Ascending aorta (tissue), 2 donors: ENCODE results near the gene FAR1. TPM values are rescaled to one million over a fixed set of nuclear protein-coding genes. Genes with fewer than 3 reads are reported as not detected.
"Not testable (repeated sequence)": the region's sequence is repeated elsewhere in the genome, so short reads cannot be mapped to it uniquely, and the experiment has no call there.

ENCODE experiments used
- DNase-seq, 2 donors: peaks; one replicate each; pipeline ENCODE4 v3.0.0-alpha.2; 2019; ENCODE audit warnings: low spot score in 2 of 2
- H3K27ac ChIP-seq, 2 donors: fragments of 200-600 bp; sonication (generic); one replicate each; pipeline ENCODE4 v1.5.1; 2016 to 2017; ENCODE audit warnings: mild to moderate bottlenecking in 1 of 2
- H3K27me3 ChIP-seq: fragments of 200-600 bp; sonication (generic); one replicate; pipeline ENCODE4 v1.5.1; 2017
- H3K36me3 ChIP-seq, 2 donors: fragments of 200-600 bp; sonication (generic); one replicate each; pipeline ENCODE4 v1.5.1; 2016
- H3K4me1 ChIP-seq, 2 donors: fragments of 200-600 bp; sonication (generic); one replicate each; pipeline ENCODE4 v1.5.1; 2016 to 2017; ENCODE audit warnings: mild to moderate bottlenecking in 1 of 2
- H3K4me3 ChIP-seq, 2 donors: fragments of 200-600 bp; sonication (generic); one replicate each; pipeline ENCODE4 v1.5.1; 2016 to 2017; ENCODE audit warnings: mild to moderate bottlenecking in 1 of 2
- H3K9me3 ChIP-seq, 2 donors: fragments of 200-600 bp; sonication (generic); one replicate each; pipeline ENCODE4 v1.5.1; 2016
- intact Hi-C: fragments of 100-400 bp; cut with DNase I; formaldehyde crosslinking; loops from one replicate; pipeline ENCODE4 v1.15.1; 2023
- total RNA-seq: library from RNA; depleted of rRNA; stranded (reverse); fragments of >200 nt; gene quantifications from one replicate; pipeline ENCODE4 v1.1.0, GENCODE V29; 2016
- TF ChIP-seq, protein P1 (sequence below), 3 experiments: fragments of 200-600 bp in 2 of 3; fragments of 450-650 bp in 1 of 3; sonication (generic) in 2 of 3; IDR thresholded peaks; one replicate each; pipeline ENCODE4 v1.5.1; 2016 to 2019; ENCODE audit warnings: antibody characterized with exemption in 3 of 3, mild to moderate bottlenecking in 1 of 3, moderate library complexity in 1 of 3

FAR1 gene, protein sequence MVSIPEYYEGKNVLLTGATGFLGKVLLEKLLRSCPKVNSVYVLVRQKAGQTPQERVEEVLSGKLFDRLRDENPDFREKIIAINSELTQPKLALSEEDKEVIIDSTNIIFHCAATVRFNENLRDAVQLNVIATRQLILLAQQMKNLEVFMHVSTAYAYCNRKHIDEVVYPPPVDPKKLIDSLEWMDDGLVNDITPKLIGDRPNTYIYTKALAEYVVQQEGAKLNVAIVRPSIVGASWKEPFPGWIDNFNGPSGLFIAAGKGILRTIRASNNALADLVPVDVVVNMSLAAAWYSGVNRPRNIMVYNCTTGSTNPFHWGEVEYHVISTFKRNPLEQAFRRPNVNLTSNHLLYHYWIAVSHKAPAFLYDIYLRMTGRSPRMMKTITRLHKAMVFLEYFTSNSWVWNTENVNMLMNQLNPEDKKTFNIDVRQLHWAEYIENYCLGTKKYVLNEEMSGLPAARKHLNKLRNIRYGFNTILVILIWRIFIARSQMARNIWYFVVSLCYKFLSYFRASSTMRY
- 66.0 TPM for total RNA-seq

- intact Hi-C loops, result loop anchor here (1.0 to 10.0 kb wide), 3 partner anchors 206 to 1226 kb away; partner anchors contain the start of genes BMAL1, BTBD10 and CYP2R1
Observed at GRCh38 chr11:13668102-13668956, at the start of gene FAR1. TSS of gene FAR1 (plus strand) at chr11:13668668. CDS start at chr11:13694766, 26,098 bp downstream.

DNA sequence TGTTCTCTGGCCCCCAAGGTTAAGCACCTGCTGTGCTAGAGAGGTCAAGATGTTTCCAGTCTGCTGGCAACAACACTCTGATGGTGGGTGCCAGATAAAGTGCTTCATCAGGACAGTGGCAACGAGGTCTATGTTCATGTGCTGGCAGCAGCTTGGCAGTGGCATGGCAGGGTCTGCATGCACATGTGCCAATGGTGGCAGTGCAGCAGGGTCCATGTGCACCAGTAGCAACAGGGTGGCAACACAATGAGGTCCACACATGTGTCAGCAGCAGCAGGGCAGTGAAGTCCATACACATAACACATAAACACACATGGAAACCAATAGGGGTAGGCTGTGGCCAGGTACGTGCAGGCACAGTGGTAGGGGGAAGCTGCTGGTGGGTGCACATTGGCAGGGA lies 48.4 kb upstream of the FAR1 start:
- H3K4me3 ChIP-seq, result no peak overlapping the region
- no peaks in the 10 kb centered on the region for H3K4me1 ChIP-seq
- H3K27ac ChIP-seq, result no peak overlapping the region
- no peak for DNase-seq
- intact Hi-C loops, result no loop called here
- H3K9me3 ChIP-seq, result peaks cover 0 to 5% of the 10 kb centered on the region in 2 donors
- TF ChIP-seq, protein P1, sequence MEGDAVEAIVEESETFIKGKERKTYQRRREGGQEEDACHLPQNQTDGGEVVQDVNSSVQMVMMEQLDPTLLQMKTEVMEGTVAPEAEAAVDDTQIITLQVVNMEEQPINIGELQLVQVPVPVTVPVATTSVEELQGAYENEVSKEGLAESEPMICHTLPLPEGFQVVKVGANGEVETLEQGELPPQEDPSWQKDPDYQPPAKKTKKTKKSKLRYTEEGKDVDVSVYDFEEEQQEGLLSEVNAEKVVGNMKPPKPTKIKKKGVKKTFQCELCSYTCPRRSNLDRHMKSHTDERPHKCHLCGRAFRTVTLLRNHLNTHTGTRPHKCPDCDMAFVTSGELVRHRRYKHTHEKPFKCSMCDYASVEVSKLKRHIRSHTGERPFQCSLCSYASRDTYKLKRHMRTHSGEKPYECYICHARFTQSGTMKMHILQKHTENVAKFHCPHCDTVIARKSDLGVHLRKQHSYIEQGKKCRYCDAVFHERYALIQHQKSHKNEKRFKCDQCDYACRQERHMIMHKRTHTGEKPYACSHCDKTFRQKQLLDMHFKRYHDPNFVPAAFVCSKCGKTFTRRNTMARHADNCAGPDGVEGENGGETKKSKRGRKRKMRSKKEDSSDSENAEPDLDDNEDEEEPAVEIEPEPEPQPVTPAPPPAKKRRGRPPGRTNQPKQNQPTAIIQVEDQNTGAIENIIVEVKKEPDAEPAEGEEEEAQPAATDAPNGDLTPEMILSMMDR (IDR thresholded peaks at IDR 0.05), result no peak
- no peaks in the 10 kb centered on the region for H3K36me3 ChIP-seq
- no peaks in the 10 kb centered on the region for H3K27me3 ChIP-seq

More at GRCh38 chr11:13668102-13668956, at the start of gene FAR1:
- H3K27me3 ChIP-seq, result no peaks in the 10 kb centered on the region
- H3K4me1 ChIP-seq, result peaks cover 0 to 3% of the 10 kb centered on the region in 2 donors
- H3K27ac ChIP-seq, result peak within 1 kb of the TSS; percentile 79 to 84
- H3K36me3 ChIP-seq, result no peaks in the 10 kb centered on the region
- DNase-seq, result peak; percentile 96 to 99
- TF ChIP-seq, protein P1 (IDR thresholded peaks at IDR 0.05), result peak; percentile 61 to 64 (median 62)
- H3K4me3 ChIP-seq, result peak within 1 kb of the TSS; percentile 92 to 95
- H3K9me3 ChIP-seq, result no peaks in the 10 kb centered on the region

GRCh38 chr11:13626818-13627217 lies 41.6 kb upstream of the FAR1 start:
- DNase-seq, intact Hi-C loops, H3K27ac ChIP-seq, H3K4me1 ChIP-seq, H3K36me3 ChIP-seq, H3K9me3 ChIP-seq, H3K4me3 ChIP-seq, H3K27me3 ChIP-seq: not testable (repeated sequence)

- H3K4me1 ChIP-seq, intact Hi-C loops, H3K27ac ChIP-seq, H3K4me3 ChIP-seq, DNase-seq, H3K36me3 ChIP-seq, H3K27me3 ChIP-seq, H3K9me3 ChIP-seq: not testable (repeated sequence)
Observed at GRCh38 chr11:13628634-13629033, 39.8 kb upstream of the FAR1 start.

GRCh38 chr11:13629779-13630178 lies 38.7 kb upstream of the FAR1 start:
- no peaks in the 10 kb centered on the region for H3K36me3 ChIP-seq
- no peaks in the 10 kb centered on the region for H3K9me3 ChIP-seq
- H3K4me1 ChIP-seq, result no peaks in the 10 kb centered on the region
- no peak overlapping the region for H3K4me3 ChIP-seq
- no peaks in the 10 kb centered on the region for H3K27me3 ChIP-seq
- TF ChIP-seq, protein P1 (IDR thresholded peaks at IDR 0.05), result no peak
- no peak overlapping the region for H3K27ac ChIP-seq
- no peak for DNase-seq
- intact Hi-C loops, result no loop called here

DNA sequence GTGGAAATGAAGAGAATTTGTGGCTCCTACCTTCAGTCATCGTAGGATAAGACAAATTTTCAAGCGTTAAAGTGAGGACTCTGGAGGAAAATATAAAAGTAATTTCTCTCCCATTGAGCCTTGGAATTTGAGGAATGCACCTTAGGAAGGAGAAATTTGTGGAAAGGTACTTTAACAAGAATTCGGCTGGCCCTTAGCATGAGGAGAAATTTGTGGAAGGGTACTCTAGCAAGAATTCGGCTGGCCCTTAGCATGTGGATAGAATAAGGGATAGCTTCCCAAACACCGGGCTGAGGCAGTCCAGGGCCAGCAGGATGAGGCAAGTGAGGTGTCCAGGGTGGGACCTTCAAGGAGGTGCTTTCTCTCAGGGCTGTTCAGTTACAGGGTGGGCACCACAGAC lies 33.2 kb upstream of the FAR1 start:
- DNase-seq, result no peak
- TF ChIP-seq, protein P1 (IDR thresholded peaks at IDR 0.05), result no peak
- Histone ChIP-seq H3K9me3 (no peaks in the 10 kb centered on the region), H3K4me1 (no peaks in the 10 kb centered on the region), H3K4me3 (no peak overlapping the region), H3K27me3 (no peaks in the 10 kb centered on the region), H3K36me3 (no peaks in the 10 kb centered on the region), H3K27ac (no peak overlapping the region)
- intact Hi-C loops, result no loop called here
